ENCODE data around the gene DBNDD1.

DBNDD1 gene

GRCh38 chr16:90020260-90020837 lies 1.1 kb upstream of the DBNDD1 start:
- DNase-seq (ENCODE audit: low spot score) = no peak

GRCh38 chr16:90019543-90020259 lies 445 bp upstream of the DBNDD1 start:
- H3K27ac ChIP-seq = peak overlapping the region in 1 of 2 donors; percentile 30
- no peak for DNase-seq (ENCODE audit: low spot score)
- TF ChIP-seq CTCF (IDR thresholded peaks at IDR 0.05) = no peak
- peak overlapping the region; percentile 85 for H3K4me3 ChIP-seq

More at GRCh38 chr16:90020260-90020837, 1.1 kb upstream of the DBNDD1 start:
- Histone ChIP-seq H3K27ac (no peak overlapping the region), H3K4me3 (peak overlapping the region; percentile 85)
- TF ChIP-seq CTCF (IDR thresholded peaks at IDR 0.05) = no peak

- TF ChIP-seq CTCF (IDR thresholded peaks at IDR 0.05) = no peak
- Histone ChIP-seq H3K27ac (no peak overlapping the region), H3K4me3 (peak overlapping the region; percentile 85)
- no peak for DNase-seq (ENCODE audit: low spot score)
Measured at GRCh38 chr16:90018297-90018651, 982 bp downstream of the DBNDD1 start.

GRCh38 chr16:90016339-90016950 lies 2.8 kb downstream of the DBNDD1 start:
- no peak overlapping the region for H3K27ac ChIP-seq
- H3K4me3 ChIP-seq = no peak overlapping the region
- no peak for DNase-seq (ENCODE audit: low spot score)
- no peak for TF ChIP-seq CTCF (IDR thresholded peaks at IDR 0.05)

GRCh38 chr16:90015586-90016338 lies 3.5 kb downstream of the DBNDD1 start:
- TF ChIP-seq CTCF (IDR thresholded peaks at IDR 0.05) = no peak
- H3K27ac ChIP-seq = no peak overlapping the region
- DNase-seq (ENCODE audit: low spot score) = no peak
- no peak overlapping the region for H3K4me3 ChIP-seq

- Histone ChIP-seq H3K4me3 (no peak overlapping the region), H3K27ac (no peak overlapping the region)
- DNase-seq (ENCODE audit: low spot score) = no peak
- TF ChIP-seq CTCF (IDR thresholded peaks at IDR 0.05) = no peak
Measured at GRCh38 chr16:90012991-90013745, 6.1 kb downstream of the DBNDD1 start.

All from coronary artery (tissue), 2 donors.